ENCODE measurements around the gene FGD3.

Gene FGD3

GRCh38 chr9:93003552-93004407 is 56.5 kb downstream of the FGD3 start:
- POLR2A ChIA-PET: no interaction called here
- H3K4me3 ChIP-seq (ENCODE audit: low read depth, low read length): no peak overlapping the region
- CTCF ChIA-PET: interaction anchor here (0.7 to 3.5 kb wide), 12 partner anchors 12 to 305 kb away, joined by 3 to 18 read pairs (median 4); no protein-coding TSS in a partner anchor
- DNase-seq (ENCODE audit: low read depth, low spot score): no peak
- TF ChIP-seq, protein P1, sequence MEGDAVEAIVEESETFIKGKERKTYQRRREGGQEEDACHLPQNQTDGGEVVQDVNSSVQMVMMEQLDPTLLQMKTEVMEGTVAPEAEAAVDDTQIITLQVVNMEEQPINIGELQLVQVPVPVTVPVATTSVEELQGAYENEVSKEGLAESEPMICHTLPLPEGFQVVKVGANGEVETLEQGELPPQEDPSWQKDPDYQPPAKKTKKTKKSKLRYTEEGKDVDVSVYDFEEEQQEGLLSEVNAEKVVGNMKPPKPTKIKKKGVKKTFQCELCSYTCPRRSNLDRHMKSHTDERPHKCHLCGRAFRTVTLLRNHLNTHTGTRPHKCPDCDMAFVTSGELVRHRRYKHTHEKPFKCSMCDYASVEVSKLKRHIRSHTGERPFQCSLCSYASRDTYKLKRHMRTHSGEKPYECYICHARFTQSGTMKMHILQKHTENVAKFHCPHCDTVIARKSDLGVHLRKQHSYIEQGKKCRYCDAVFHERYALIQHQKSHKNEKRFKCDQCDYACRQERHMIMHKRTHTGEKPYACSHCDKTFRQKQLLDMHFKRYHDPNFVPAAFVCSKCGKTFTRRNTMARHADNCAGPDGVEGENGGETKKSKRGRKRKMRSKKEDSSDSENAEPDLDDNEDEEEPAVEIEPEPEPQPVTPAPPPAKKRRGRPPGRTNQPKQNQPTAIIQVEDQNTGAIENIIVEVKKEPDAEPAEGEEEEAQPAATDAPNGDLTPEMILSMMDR (IDR thresholded peaks at IDR 0.05; ENCODE audit: insufficient read depth, low read length, missing control alignments): peak; percentile 51

DNA sequence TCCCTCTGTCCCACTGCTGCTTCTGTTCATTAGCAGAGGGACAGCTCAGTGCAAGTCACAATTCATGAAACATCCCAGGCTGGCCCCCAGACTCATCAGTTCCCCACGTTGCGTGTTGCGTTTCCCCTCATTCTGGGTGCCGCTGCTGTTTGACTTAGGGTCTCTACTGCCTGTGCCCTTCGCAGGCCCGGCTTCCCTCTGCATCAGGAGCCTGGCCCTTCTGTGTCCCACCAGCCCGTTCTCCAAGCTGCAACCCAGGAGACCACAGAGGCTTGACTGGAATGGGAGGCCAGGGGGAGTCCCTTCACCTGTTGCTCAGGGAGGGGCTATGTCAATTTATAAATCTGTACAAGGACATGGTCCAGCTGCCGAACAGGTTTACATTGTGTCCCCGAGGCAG is 57.2 kb downstream of the FGD3 start:
- CTCF ChIA-PET: interaction anchor here (0.7 to 3.5 kb wide), 5 partner anchors 12 to 298 kb away, joined by 3 to 18 read pairs (median 6); no protein-coding TSS in a partner anchor
- H3K4me3 ChIP-seq (ENCODE audit: low read depth, low read length): no peak overlapping the region
- no peak for DNase-seq (ENCODE audit: low read depth, low spot score)
- TF ChIP-seq, protein P1 (IDR thresholded peaks at IDR 0.05; ENCODE audit: insufficient read depth, low read length, missing control alignments): no peak
- POLR2A ChIA-PET: no interaction called here

DNA sequence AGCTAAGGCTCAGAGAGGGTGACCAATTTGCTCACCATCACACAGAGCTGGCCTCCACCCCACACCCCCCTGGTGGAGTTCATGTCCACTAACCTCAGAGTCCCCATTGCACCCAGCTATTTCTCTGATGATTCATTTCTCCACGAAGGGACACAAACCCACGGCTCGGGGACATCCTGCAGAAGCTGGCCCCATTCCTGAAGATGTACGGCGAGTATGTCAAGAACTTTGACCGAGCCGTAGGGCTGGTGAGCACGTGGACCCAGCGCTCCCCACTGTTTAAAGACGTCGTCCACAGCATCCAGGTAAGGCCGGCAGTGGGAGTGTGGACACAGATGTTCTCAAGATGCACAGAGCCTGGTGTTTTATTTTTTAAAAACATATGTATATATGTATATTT is 58.6 kb downstream of the FGD3 start:
- DNase-seq (ENCODE audit: low read depth, low spot score): no peak
- H3K4me3 ChIP-seq (ENCODE audit: low read depth, low read length): no peak overlapping the region
- ChIA-PET CTCF (interaction anchor here (1.2 kb wide), 1 partner anchor 103 kb away, joined by 3 read pairs; no protein-coding TSS in a partner anchor), POLR2A (no interaction called here)
- TF ChIP-seq, protein P1 (IDR thresholded peaks at IDR 0.05; ENCODE audit: insufficient read depth, low read length, missing control alignments): no peak

DNA sequence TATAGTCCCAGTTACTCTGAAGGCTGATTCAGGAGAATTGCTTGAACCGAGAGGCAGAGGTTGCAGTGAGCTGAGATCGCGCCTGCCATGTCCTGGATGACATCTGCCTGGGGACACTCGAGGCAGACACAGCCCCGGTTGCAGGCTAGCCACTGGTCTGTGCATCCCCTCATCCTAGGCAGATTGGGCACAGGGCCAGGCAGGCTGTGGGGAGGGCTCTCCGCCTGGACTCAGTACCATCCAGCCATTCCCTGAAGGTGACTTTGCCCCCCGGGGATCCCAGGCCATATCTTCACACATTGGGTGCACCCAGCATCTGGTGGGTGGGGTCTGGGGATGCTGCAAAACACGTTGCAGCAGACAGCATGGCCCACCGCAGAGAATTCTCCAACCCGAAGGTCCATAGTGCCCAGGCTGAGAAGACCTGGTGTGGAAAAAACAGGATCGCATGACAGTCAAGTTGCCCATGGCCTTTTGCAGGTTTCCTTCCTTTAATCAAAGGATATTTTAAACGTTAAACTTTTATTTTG is 60.3 kb downstream of the FGD3 start:
- TF ChIP-seq, protein P1 (IDR thresholded peaks at IDR 0.05; ENCODE audit: insufficient read depth, low read length, missing control alignments): no peak
- ChIA-PET POLR2A (no interaction called here), CTCF (interaction anchor here (1.2 kb wide), 1 partner anchor 304 kb away, joined by 3 read pairs; no protein-coding TSS in a partner anchor)
- DNase-seq (ENCODE audit: low read depth, low spot score): no peak
- no peak overlapping the region for H3K4me3 ChIP-seq (ENCODE audit: low read depth, low read length)

DNA sequence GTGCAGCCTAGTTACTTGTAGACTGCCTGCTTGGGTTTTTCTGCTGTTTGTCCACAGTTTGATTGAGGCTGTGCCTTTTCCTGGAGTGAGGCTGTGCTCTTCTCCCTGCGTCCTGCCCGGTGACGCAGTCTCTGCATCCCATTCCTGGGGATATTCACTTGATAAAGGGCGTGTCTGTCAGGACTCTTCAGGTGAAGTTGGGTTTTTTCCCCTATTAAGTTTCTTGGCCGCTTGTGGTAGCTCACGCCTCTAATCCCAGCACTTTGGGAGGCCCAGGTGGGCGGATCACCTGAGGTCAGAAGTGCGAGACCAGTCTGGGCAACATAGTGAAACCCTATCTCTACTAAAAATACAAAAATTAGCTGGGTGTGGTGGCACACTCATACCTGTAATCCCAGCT is 61.1 kb downstream of the FGD3 start:
- no peak overlapping the region for H3K4me3 ChIP-seq (ENCODE audit: low read depth, low read length)
- DNase-seq (ENCODE audit: low read depth, low spot score): no peak
- CTCF ChIA-PET: no interaction called here
- TF ChIP-seq, protein P1 (IDR thresholded peaks at IDR 0.05; ENCODE audit: insufficient read depth, low read length, missing control alignments): no peak
- POLR2A ChIA-PET: no interaction called here

DNA sequence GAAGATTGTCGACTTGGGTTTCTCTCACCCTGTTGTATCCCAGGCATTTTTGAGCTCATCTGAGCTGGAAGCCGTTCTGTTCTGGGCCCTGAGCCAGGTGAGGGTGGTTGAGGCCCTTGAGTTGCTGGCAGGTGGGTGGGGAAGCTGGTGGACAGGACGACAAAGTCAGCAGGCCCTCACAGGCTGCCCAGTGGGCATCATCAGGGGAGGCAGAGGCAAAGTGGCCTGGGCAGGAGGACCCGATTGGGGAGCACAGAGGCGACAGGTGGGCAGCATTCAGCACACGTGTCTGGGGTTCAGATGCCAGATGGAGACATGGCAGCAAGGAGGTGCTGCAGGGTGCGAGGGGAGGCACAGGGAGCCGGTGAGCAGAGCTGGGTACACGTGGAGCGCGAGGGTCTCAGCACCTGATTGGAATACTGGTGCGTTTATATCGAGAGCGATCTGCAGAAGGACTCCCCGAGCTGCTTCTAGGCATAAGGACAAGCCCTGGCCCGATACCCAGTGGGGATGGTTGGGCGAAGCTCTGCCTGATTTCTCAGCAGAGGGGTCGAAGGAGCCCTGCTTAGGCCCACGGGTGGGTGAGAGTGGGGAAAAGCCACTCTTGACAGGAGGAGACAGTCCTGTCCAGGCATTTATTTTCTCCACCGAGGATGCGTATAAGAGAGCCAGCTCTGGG is 62.2 kb downstream of the FGD3 start:
- ChIA-PET POLR2A (no interaction called here), CTCF (interaction anchor here (0.7 kb wide), 1 partner anchor 53 kb away, joined by 3 read pairs; no protein-coding TSS in a partner anchor)
- no peak for DNase-seq (ENCODE audit: low read depth, low spot score)
- TF ChIP-seq, protein P1 (IDR thresholded peaks at IDR 0.05; ENCODE audit: insufficient read depth, low read length, missing control alignments): no peak
- no peak overlapping the region for H3K4me3 ChIP-seq (ENCODE audit: low read depth, low read length)
